Prostate gland (tissue), 2 donors: ENCODE data around the gene UGT1A10.

Experiments
- POLR2A ChIP-seq: fragments of 450-650 bp; IDR thresholded peaks from one replicate; pipeline ENCODE4 v1.6.1; 2016; ENCODE audit warnings: antibody characterized with exemption, mild to moderate bottlenecking
- TF ChIP-seq, protein P1 (sequence below), 4 experiments: fragments of 200-600 bp in 2 of 4; fragments of 450-650 bp in 2 of 4; sonication (generic) in 2 of 4; IDR thresholded peaks; 1 replicate in 3 of 4; 2 replicates in 1 of 4; pipeline ENCODE4 v1.5.1; 2016 to 2019; ENCODE audit warnings: antibody characterized with exemption in 4 of 4, mild to moderate bottlenecking in 2 of 4, moderate library complexity in 2 of 4

DNA sequence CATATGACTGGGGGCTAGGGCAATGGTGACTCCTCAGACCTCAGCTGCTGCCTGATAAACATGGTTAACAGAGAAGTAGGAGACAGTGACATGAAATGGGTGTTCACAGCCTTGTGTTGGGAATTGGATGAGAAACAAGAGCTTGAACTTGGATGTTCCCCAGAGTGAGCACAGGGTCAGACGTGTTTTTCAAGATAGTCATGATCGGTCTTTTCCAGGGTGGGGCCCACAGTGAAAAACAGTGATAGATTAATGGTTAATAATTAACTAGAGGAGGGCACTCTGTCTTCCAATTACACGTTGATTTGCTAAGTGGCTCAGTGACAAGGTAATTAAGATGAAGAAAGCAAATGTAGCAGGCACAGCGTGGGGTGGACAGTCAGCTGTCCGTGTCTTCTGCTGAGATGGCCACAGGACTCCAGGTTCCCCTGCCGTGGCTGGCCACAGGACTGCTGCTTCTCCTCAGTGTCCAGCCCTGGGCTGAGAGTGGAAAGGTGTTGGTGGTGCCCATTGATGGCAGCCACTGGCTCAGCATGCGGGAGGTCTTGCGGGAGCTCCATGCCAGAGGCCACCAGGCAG is 92.6 kb downstream of the UGT1A10 start, which contains the start of gene UGT1A3:
- TF ChIP-seq, protein P1, sequence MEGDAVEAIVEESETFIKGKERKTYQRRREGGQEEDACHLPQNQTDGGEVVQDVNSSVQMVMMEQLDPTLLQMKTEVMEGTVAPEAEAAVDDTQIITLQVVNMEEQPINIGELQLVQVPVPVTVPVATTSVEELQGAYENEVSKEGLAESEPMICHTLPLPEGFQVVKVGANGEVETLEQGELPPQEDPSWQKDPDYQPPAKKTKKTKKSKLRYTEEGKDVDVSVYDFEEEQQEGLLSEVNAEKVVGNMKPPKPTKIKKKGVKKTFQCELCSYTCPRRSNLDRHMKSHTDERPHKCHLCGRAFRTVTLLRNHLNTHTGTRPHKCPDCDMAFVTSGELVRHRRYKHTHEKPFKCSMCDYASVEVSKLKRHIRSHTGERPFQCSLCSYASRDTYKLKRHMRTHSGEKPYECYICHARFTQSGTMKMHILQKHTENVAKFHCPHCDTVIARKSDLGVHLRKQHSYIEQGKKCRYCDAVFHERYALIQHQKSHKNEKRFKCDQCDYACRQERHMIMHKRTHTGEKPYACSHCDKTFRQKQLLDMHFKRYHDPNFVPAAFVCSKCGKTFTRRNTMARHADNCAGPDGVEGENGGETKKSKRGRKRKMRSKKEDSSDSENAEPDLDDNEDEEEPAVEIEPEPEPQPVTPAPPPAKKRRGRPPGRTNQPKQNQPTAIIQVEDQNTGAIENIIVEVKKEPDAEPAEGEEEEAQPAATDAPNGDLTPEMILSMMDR (IDR thresholded peaks at IDR 0.05), result no peak
- no peak for TF ChIP-seq POLR2A
